CD4-positive, alpha-beta memory T cell (primary cell): ENCODE results near the gene RSPH1. TPM values are rescaled to one million over a fixed set of nuclear protein-coding genes. Genes with fewer than 3 reads are reported as not detected.
A peak's percentile ranks its signal among the peaks of the same experiment; 100 is the strongest.

Experiments used
- CTCF ChIA-PET: fragments of 350-600 bp; sonication (Branson Sonifier 250); formaldehyde crosslinking; loops from one replicate; lab custom pipeline; 2021; ENCODE audit warnings: inconsistent platforms; ENCODE audit not compliant: partially characterized antibody; lab: Charles Lee
- POLR2A ChIA-PET: fragments of 350-600 bp; sonication (Branson Sonifier 250); formaldehyde crosslinking; loops from one replicate; lab custom pipeline; 2021; ENCODE audit not compliant: partially characterized antibody; lab: Charles Lee
- DNase-seq, 5 donors: peaks; one replicate each; pipeline versions ENCODE4 v3.0.0 to v3.0.0-alpha.2; 2020 to 2022; ENCODE audit warnings: mixed read lengths in 1 of 5
- H3K27ac ChIP-seq: one replicate; pipeline ENCODE4 v1.7.0; 2013; ENCODE audit warnings: low read depth, low read length
- H3K27me3 ChIP-seq: 2 replicates; pipeline ENCODE4 v1.7.0; 2013; ENCODE audit warnings: mild to moderate bottlenecking, low read length, moderate library complexity; ENCODE audit not compliant: insufficient read depth
- H3K36me3 ChIP-seq: 2 replicates; pipeline ENCODE4 v1.7.0; 2013; ENCODE audit warnings: mild to moderate bottlenecking, low read length, moderate library complexity; ENCODE audit not compliant: insufficient read depth
- H3K4me1 ChIP-seq: 2 replicates; pipeline ENCODE4 v1.7.0; 2013; ENCODE audit warnings: mild to moderate bottlenecking, low read length, moderate library complexity; ENCODE audit not compliant: insufficient read depth
- H3K4me3 ChIP-seq, 2 donors: one replicate each; pipeline ENCODE4 v1.7.0; 2013; ENCODE audit warnings: low read length in 2 of 2, mild to moderate bottlenecking in 1 of 2
- H3K9me3 ChIP-seq, 2 donors: one replicate each; pipeline ENCODE4 v1.7.0; 2013; ENCODE audit warnings: low read length in 2 of 2, control low read depth in 1 of 2; ENCODE audit not compliant: control insufficient read depth in 1 of 2
- H3K27ac Mint-ChIP-seq, 7 donors: one replicate each; pipeline ENCODE4 v1.8.0; 2020 to 2021; ENCODE audit warnings: mixed read lengths in 7 of 7, mild to moderate bottlenecking in 6 of 7, inconsistent platforms in 3 of 7, moderate library complexity in 3 of 7
- H3K27me3 Mint-ChIP-seq, 2 donors: one replicate each; pipeline ENCODE4 v1.8.0; 2020 to 2021; ENCODE audit warnings: mixed read lengths in 2 of 2
- H3K36me3 Mint-ChIP-seq, 2 donors: one replicate each; pipeline ENCODE4 v1.8.0; 2020 to 2021; ENCODE audit warnings: mixed read lengths in 2 of 2, inconsistent platforms in 1 of 2, mild to moderate bottlenecking in 1 of 2
- H3K4me1 Mint-ChIP-seq, 4 donors: one replicate each; pipeline ENCODE4 v1.8.0; 2020 to 2021; ENCODE audit warnings: mixed read lengths in 4 of 4, mild to moderate bottlenecking in 1 of 4
- H3K4me3 Mint-ChIP-seq, 8 donors: one replicate each; pipeline ENCODE4 v1.8.0; 2020 to 2021; ENCODE audit warnings: mixed read lengths in 8 of 8, mild to moderate bottlenecking in 7 of 8, moderate library complexity in 6 of 8, inconsistent platforms in 3 of 8
- H3K9me3 Mint-ChIP-seq, 8 donors: one replicate each; pipeline ENCODE4 v1.8.0; 2020 to 2021; ENCODE audit warnings: mixed read lengths in 8 of 8, mild to moderate bottlenecking in 5 of 8, inconsistent platforms in 3 of 8, moderate library complexity in 1 of 8
- intact Hi-C: fragments of 100-400 bp; cut with micrococcal nuclease; formaldehyde crosslinking; loops from one replicate; pipeline ENCODE4 v1.15.1; 2023
- polyA plus RNA-seq, 2 donors: library from polyadenylated mRNA; unstranded; fragments of 300-500 nt; fragmentation: Illumina TruSeq; gene quantifications; one replicate each; pipeline ENCODE4 v1.2.3, GENCODE V29; 2021
- total RNA-seq, 2 experiments: library from RNA; stranded (reverse); gene quantifications; one replicate each; pipeline ENCODE4 v1.2.3, GENCODE V29; 2021

RSPH1 gene
- total and polyA plus RNA-seq, 4 experiments from 2014 or later: not detected

GRCh38 chr21:42531771-42532170 is 35.7 kb upstream of the RSPH1 start:
- peaks cover 16 to 22% of the 10 kb centered on the region in 2 donors for H3K36me3 Mint-ChIP-seq
- H3K4me1 Mint-ChIP-seq: peaks cover 21 to 37% (median 28%) of the 10 kb centered on the region in 4 donors

GRCh38 chr21:42530167-42530518 is 34.1 kb upstream of the RSPH1 start:
- H3K4me1 ChIP-seq: peaks cover 30% of the 10 kb centered on the region
- H3K27ac ChIP-seq: no peak overlapping the region
- Mint-ChIP-seq H3K36me3 (peaks cover 9 to 17% of the 10 kb centered on the region in 2 donors), H3K4me1 (peaks cover 25 to 44% (median 33%) of the 10 kb centered on the region in 4 donors), H3K27ac (peak overlapping the region; percentile 8 to 84 (median 74)), H3K9me3 (no peaks in the 10 kb centered on the region), H3K4me3 (peak overlapping the region in 1 of 8 donors; percentile 17), H3K27me3 (no peaks in the 10 kb centered on the region)
- H3K36me3 ChIP-seq: peaks cover 8% of the 10 kb centered on the region
- no peak overlapping the region for H3K4me3 ChIP-seq
- intact Hi-C loops: no loop called here
- H3K27me3 ChIP-seq: no peaks in the 10 kb centered on the region
- ChIA-PET CTCF (no interaction called here), POLR2A (no interaction called here)
- no peak for DNase-seq
- no peaks in the 10 kb centered on the region for H3K9me3 ChIP-seq

More at GRCh38 chr21:42531771-42532170, 35.7 kb upstream of the RSPH1 start:
- ChIA-PET POLR2A (no interaction called here), CTCF (no interaction called here)
- Histone ChIP-seq H3K4me3 (no peak overlapping the region), H3K36me3 (peaks cover 17% of the 10 kb centered on the region), H3K4me1 (peaks cover 20% of the 10 kb centered on the region), H3K27me3 (no peaks in the 10 kb centered on the region), H3K9me3 (no peaks in the 10 kb centered on the region), H3K27ac (no peak overlapping the region)
- intact Hi-C loops: no loop called here
- Mint-ChIP-seq H3K27me3 (no peaks in the 10 kb centered on the region), H3K27ac (peak overlapping the region in 3 of 7 donors; percentile 19 to 61 (median 24)), H3K4me3 (no peak overlapping the region), H3K9me3 (no peaks in the 10 kb centered on the region)
- DNase-seq: no peak

GRCh38 chr21:42527489-42528158 is 31.6 kb upstream of the RSPH1 start:
- no peaks in the 10 kb centered on the region for H3K27me3 Mint-ChIP-seq
- peak overlapping the region; percentile 81 to 98 (median 97) for H3K27ac Mint-ChIP-seq
- H3K36me3 Mint-ChIP-seq: peaks cover 16 to 17% of the 10 kb centered on the region in 2 donors
- Histone ChIP-seq H3K27me3 (no peaks in the 10 kb centered on the region), H3K4me1 (peaks cover 32% of the 10 kb centered on the region), H3K27ac (peak overlapping the region; percentile 59), H3K4me3 (peak overlapping the region; percentile 47 to 53), H3K9me3 (no peaks in the 10 kb centered on the region), H3K36me3 (peaks cover 5% of the 10 kb centered on the region)
- H3K9me3 Mint-ChIP-seq: no peaks in the 10 kb centered on the region
- POLR2A ChIA-PET: interaction anchor here (0.6 to 4.0 kb wide), 15 partner anchors 11 to 1422 kb away, joined by 3 to 42 read pairs (median 3); partner anchors contain the start of genes NDUFV3, RSPH1 and SLC37A1
- intact Hi-C loops: loop anchor here (1.0 kb wide), 2 partner anchors 13 to 31 kb away; partner anchors contain the start of gene RSPH1
- peak overlapping the region; percentile 75 to 89 (median 86) for H3K4me3 Mint-ChIP-seq
- CTCF ChIA-PET: interaction anchor here (0.6 to 1.8 kb wide), 4 partner anchors 11 to 290 kb away, joined by 3 to 5 read pairs (median 4); no protein-coding TSS in a partner anchor
- peaks cover 22 to 51% (median 37%) of the 10 kb centered on the region in 4 donors for H3K4me1 Mint-ChIP-seq
- peak; percentile 76 to 87 (median 81) for DNase-seq

- intact Hi-C loops: loop anchor here (1.0 kb wide), 2 partner anchors 13 to 31 kb away; partner anchors contain the start of gene RSPH1
- Histone ChIP-seq H3K9me3 (no peaks in the 10 kb centered on the region), H3K4me1 (peaks cover 32% of the 10 kb centered on the region), H3K36me3 (peaks cover 5% of the 10 kb centered on the region), H3K27me3 (no peaks in the 10 kb centered on the region), H3K4me3 (peak overlapping the region in 1 of 2 donors; percentile 17), H3K27ac (peak overlapping the region; percentile 59)
- ChIA-PET POLR2A (interaction anchor here (0.6 to 4.0 kb wide), 14 partner anchors 11 to 447 kb away, joined by 3 to 42 read pairs (median 4); partner anchors contain the start of genes RSPH1 and SLC37A1), CTCF (interaction anchor here (0.6 to 1.8 kb wide), 3 partner anchors 28 to 290 kb away, joined by 3 to 5 read pairs (median 4); no protein-coding TSS in a partner anchor)
- Mint-ChIP-seq H3K4me1 (peaks cover 22 to 51% (median 38%) of the 10 kb centered on the region in 4 donors), H3K27ac (peak overlapping the region; percentile 81 to 98 (median 97)), H3K4me3 (peak overlapping the region; percentile 17 to 89 (median 82)), H3K27me3 (no peaks in the 10 kb centered on the region), H3K9me3 (no peaks in the 10 kb centered on the region), H3K36me3 (peaks cover 14 to 18% of the 10 kb centered on the region in 2 donors)
- no peak for DNase-seq
Measured at GRCh38 chr21:42527127-42527488, 31.1 kb upstream of the RSPH1 start.

- Histone ChIP-seq H3K4me3 (no peak overlapping the region), H3K36me3 (peaks cover 5% of the 10 kb centered on the region), H3K4me1 (peaks cover 32% of the 10 kb centered on the region), H3K9me3 (no peaks in the 10 kb centered on the region), H3K27ac (no peak overlapping the region), H3K27me3 (no peaks in the 10 kb centered on the region)
- Mint-ChIP-seq H3K9me3 (no peaks in the 10 kb centered on the region), H3K27me3 (no peaks in the 10 kb centered on the region), H3K27ac (peak overlapping the region; percentile 1 to 97 (median 68)), H3K36me3 (peaks cover 20 to 24% of the 10 kb centered on the region in 2 donors), H3K4me1 (peaks cover 22 to 53% (median 38%) of the 10 kb centered on the region in 4 donors), H3K4me3 (peak overlapping the region in 1 of 8 donors; percentile 20)
- CTCF ChIA-PET: interaction anchor here (1.1 to 1.2 kb wide), 2 partner anchors 12 to 188 kb away, joined by 3 to 4 read pairs; no protein-coding TSS in a partner anchor
- intact Hi-C loops: no loop called here
- DNase-seq: no peak
- POLR2A ChIA-PET: interaction anchor here (0.7 to 4.0 kb wide), 4 partner anchors 12 to 103 kb away, joined by 5 to 42 read pairs (median 7); partner anchors contain the start of gene SLC37A1
Measured at GRCh38 chr21:42526379-42526727, 30.3 kb upstream of the RSPH1 start.

- Mint-ChIP-seq H3K9me3 (no peaks in the 10 kb centered on the region), H3K27me3 (no peaks in the 10 kb centered on the region), H3K36me3 (peaks cover 22 to 28% of the 10 kb centered on the region in 2 donors), H3K4me3 (peak overlapping the region in 1 of 8 donors; percentile 20), H3K4me1 (peaks cover 22 to 53% (median 38%) of the 10 kb centered on the region in 4 donors), H3K27ac (peak overlapping the region; percentile 1 to 75 (median 48))
- H3K27ac ChIP-seq: no peak overlapping the region
- no peak for DNase-seq
- peaks cover 5% of the 10 kb centered on the region for H3K36me3 ChIP-seq
- intact Hi-C loops: no loop called here
- H3K9me3 ChIP-seq: no peaks in the 10 kb centered on the region
- POLR2A ChIA-PET: interaction anchor here (4.0 kb wide), 1 partner anchor 11 kb away, joined by 42 read pairs; the partner anchor contains the start of gene SLC37A1
- no peak overlapping the region for H3K4me3 ChIP-seq
- CTCF ChIA-PET: interaction anchor here (1.1 kb wide), 1 partner anchor 12 kb away, joined by 3 read pairs; no protein-coding TSS in a partner anchor
- no peaks in the 10 kb centered on the region for H3K27me3 ChIP-seq
- peaks cover 32% of the 10 kb centered on the region for H3K4me1 ChIP-seq
Measured at GRCh38 chr21:42525676-42526378, 29.8 kb upstream of the RSPH1 start.
